ENCODE results near the gene ANKFY1. TPM values are rescaled to one million over a fixed set of nuclear protein-coding genes. Genes with fewer than 3 reads are reported as not detected.

ANKFY1 gene
- 10 to 100 TPM; 53.0 to 69.9 (median 54.7) TPM for total RNA-seq

GRCh38 chr17:4263282-4264215 lies at the start of gene ANKFY1:
Gene ANKFY1, minus strand, starts transcription at chr17:4263979. Its CDS starts 38 bp downstream, at chr17:4263941.
- H3K27me3 ChIP-seq, result no peaks in the 10 kb centered on the region
- WGBS, 2 donors (ENCODE audit: low coverage in 1 of 2), result 0% methylated on average over 59 of the region's 85 CpGs; no CpG with 5 or more reads in 1 of the 2 donors

DNA sequence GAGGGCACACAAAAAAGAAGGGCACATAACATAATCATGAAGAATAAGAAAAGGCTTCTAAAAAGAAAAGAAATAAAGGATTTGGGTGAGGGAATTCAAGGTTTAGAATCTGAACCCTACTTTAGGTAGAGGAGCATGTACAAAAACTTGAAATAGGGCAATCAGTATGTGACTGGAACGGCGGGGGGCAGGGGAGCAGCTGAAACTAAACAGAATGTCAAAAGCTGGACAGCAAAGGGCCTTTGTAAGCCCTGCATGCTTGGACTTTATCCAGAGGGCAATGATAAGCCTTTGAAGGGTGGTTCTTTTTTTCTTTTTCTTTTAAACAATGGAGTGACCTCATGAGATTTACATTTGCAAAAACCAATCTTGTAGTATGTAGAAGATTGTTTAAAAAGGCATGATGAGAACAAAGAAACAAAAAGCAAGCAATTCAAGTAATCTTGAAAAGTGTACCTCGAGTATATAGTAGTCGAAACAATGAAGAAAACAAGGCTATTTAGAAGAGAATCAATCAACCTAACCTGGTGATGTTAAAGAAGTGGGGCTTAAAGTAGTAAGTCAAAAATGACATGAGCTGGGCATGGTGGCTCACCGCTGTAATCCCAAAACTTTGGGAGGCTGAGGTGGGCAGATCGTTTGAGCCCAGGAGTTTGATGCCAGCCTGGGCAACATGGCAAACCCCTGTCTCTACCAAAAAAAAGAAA lies 46.7 kb upstream of the ANKFY1 start:
- no peak overlapping the region for H3K27ac ChIP-seq
- WGBS, 2 donors (ENCODE audit: low coverage in 1 of 2), result 56 to 59% methylated on average over 6 of the region's 6 CpGs
- in situ Hi-C loops (cut with MboI; ENCODE audit: low pct_ligation_motif_present in 1 of 4, low pct_unique_long_range_greater_than_20kb in 1 of 4, low sequenced_read_pairs in 3 of 4) (no loop called here), intact Hi-C loops (cut with DNase I; ENCODE audit: low total_unique reads) (no loop called here)
- no peak overlapping the region for H3K4me3 ChIP-seq
- TF ChIP-seq POLR2AphosphoS5 (IDR thresholded peaks at IDR 0.05) (no peak), POLR2A (IDR thresholded peaks at IDR 0.05) (no peak), EP300 (IDR thresholded peaks at IDR 0.05; ENCODE audit: low read depth) (no peak)
- TF ChIP-seq, protein P1, sequence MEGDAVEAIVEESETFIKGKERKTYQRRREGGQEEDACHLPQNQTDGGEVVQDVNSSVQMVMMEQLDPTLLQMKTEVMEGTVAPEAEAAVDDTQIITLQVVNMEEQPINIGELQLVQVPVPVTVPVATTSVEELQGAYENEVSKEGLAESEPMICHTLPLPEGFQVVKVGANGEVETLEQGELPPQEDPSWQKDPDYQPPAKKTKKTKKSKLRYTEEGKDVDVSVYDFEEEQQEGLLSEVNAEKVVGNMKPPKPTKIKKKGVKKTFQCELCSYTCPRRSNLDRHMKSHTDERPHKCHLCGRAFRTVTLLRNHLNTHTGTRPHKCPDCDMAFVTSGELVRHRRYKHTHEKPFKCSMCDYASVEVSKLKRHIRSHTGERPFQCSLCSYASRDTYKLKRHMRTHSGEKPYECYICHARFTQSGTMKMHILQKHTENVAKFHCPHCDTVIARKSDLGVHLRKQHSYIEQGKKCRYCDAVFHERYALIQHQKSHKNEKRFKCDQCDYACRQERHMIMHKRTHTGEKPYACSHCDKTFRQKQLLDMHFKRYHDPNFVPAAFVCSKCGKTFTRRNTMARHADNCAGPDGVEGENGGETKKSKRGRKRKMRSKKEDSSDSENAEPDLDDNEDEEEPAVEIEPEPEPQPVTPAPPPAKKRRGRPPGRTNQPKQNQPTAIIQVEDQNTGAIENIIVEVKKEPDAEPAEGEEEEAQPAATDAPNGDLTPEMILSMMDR (IDR thresholded peaks at IDR 0.05), result no peak
- peaks cover 0 to 11% (median 0%) of the 10 kb centered on the region in 4 donors for H3K36me3 ChIP-seq
- no peak for DNase-seq
- peaks cover 6 to 47% (median 24%) of the 10 kb centered on the region in 4 donors for H3K4me1 ChIP-seq
- H3K9me3 ChIP-seq, result no peaks in the 10 kb centered on the region
- no peaks in the 10 kb centered on the region for H3K27me3 ChIP-seq

More at GRCh38 chr17:4263282-4264215, at the start of gene ANKFY1:
- peaks cover 0 to 6% (median 0%) of the 10 kb centered on the region in 4 donors for H3K36me3 ChIP-seq
- peaks cover 0 to 8% of the 10 kb centered on the region in 2 donors for H3K9me3 ChIP-seq
- H3K27ac ChIP-seq, result peak within 1 kb of the TSS; percentile 89 to 93 (median 92)
- TF ChIP-seq POLR2AphosphoS5 (IDR thresholded peaks at IDR 0.05), result peak; percentile 78 to 93 (median 85)
- TF ChIP-seq POLR2A (IDR thresholded peaks at IDR 0.05), result peak; percentile 71
- TF ChIP-seq, protein P1 (IDR thresholded peaks at IDR 0.05), result peak in 1 of 5 experiments; percentile 7
- no peak for TF ChIP-seq EP300 (IDR thresholded peaks at IDR 0.05; ENCODE audit: low read depth)
- in situ Hi-C loops (cut with MboI; ENCODE audit: low pct_ligation_motif_present in 1 of 4, low pct_unique_long_range_greater_than_20kb in 1 of 4, low sequenced_read_pairs in 3 of 4) (no loop called here), intact Hi-C loops (cut with DNase I; ENCODE audit: low total_unique reads) (loop anchor here (5.0 kb wide), 1 partner anchor 46 kb away; no protein-coding TSS in a partner anchor)
- peaks cover 17 to 32% (median 23%) of the 10 kb centered on the region in 4 donors for H3K4me1 ChIP-seq
- DNase-seq, result peak; percentile 97
- H3K4me3 ChIP-seq, result peak within 1 kb of the TSS; percentile 89 to 100 (median 94)

DNA sequence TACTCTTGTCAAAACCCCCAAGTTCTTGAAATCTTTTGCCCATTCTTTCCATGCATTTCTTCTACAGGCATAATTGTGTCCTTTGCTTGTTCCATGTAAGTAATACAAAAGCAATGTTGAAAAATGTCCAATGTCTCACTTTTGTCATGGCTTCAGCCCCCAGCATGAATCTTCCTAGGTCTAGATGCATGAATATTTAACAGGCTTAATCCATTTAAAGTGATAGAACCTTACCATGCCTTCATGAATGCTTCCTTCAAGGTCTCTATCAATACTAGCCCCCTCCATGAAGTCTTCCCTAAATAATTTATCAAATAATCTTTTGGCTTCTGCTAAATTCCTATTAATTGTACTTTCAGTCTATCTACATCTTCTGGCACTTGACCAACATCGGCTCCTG lies 46.1 kb upstream of the ANKFY1 start:
- Histone ChIP-seq H3K9me3 (no peaks in the 10 kb centered on the region), H3K36me3 (peaks cover 0 to 11% (median 0%) of the 10 kb centered on the region in 4 donors), H3K4me1 (peaks cover 6 to 47% (median 23%) of the 10 kb centered on the region in 4 donors), H3K27me3 (no peaks in the 10 kb centered on the region), H3K4me3 (no peak overlapping the region), H3K27ac (no peak overlapping the region)
- TF ChIP-seq POLR2A (IDR thresholded peaks at IDR 0.05) (no peak), EP300 (IDR thresholded peaks at IDR 0.05; ENCODE audit: low read depth) (no peak), POLR2AphosphoS5 (IDR thresholded peaks at IDR 0.05) (no peak)
- in situ Hi-C loops (cut with MboI; ENCODE audit: low pct_ligation_motif_present in 1 of 4, low pct_unique_long_range_greater_than_20kb in 1 of 4, low sequenced_read_pairs in 3 of 4) (loop anchor here in 1 of 4 donors (10.0 kb wide), 1 partner anchor 95 kb away; no protein-coding TSS in a partner anchor), intact Hi-C loops (cut with DNase I; ENCODE audit: low total_unique reads) (loop anchor here (10.0 kb wide), 1 partner anchor 95 kb away; no protein-coding TSS in a partner anchor)
- 0 to 26% methylated on average over 1 of the region's 1 CpG for WGBS, 2 donors (ENCODE audit: low coverage in 1 of 2)
- DNase-seq, result no peak

DNA sequence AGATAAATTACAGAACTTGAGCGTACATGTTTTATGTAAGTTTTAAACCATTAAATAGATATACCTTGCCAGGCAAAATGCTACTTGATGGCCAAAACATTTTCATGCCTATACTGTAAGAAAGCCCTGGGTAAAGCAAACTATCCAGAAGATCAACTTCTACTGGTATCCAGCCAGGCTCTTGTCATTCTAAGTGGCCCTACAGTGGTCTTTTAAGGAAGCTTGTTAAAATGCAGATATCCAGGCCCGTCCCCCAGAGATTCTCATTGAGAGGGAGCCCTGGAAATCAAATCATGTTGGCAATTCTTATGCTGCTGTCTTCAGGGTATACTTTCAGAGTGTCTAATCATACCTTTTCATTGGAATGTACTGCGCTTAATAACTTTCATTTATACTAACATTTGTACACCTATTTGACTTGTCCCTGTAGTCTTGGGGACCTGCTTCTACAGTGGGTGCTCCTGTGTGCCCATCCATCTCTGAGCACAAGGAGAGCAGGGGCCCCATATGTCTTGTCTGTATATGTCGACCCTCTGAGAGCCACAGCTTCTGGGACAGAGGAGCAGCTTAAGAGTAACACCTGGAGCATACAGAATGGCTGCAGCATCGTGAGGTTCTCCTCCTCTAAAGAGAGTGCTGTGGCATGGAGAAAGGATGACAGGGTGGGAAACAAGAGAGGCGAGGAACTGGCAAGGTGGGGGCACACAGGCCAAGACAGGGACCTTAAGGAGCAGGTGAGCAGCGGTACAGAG lies 43.6 kb upstream of the ANKFY1 start:
- intact Hi-C loops (cut with DNase I; ENCODE audit: low total_unique reads), result loop anchor here (10.0 kb wide), 1 partner anchor 93 kb away; no protein-coding TSS in a partner anchor
- Histone ChIP-seq H3K4me1 (peaks cover 6 to 28% (median 21%) of the 10 kb centered on the region in 4 donors), H3K9me3 (no peaks in the 10 kb centered on the region), H3K27me3 (no peaks in the 10 kb centered on the region), H3K4me3 (no peak overlapping the region), H3K36me3 (peaks cover 0 to 17% (median 0%) of the 10 kb centered on the region in 4 donors), H3K27ac (no peak overlapping the region)
- DNase-seq, result no peak
- TF ChIP-seq, protein P1 (IDR thresholded peaks at IDR 0.05), result no peak
- TF ChIP-seq POLR2AphosphoS5 (IDR thresholded peaks at IDR 0.05) (no peak), POLR2A (IDR thresholded peaks at IDR 0.05) (no peak), EP300 (IDR thresholded peaks at IDR 0.05; ENCODE audit: low read depth) (no peak)
- in situ Hi-C loops (cut with MboI; ENCODE audit: low pct_ligation_motif_present in 1 of 4, low pct_unique_long_range_greater_than_20kb in 1 of 4, low sequenced_read_pairs in 3 of 4), result loop anchor here in 1 of 4 donors (10.0 kb wide), 1 partner anchor 93 kb away; no protein-coding TSS in a partner anchor
- WGBS, 2 donors (ENCODE audit: low coverage in 1 of 2), result 91 to 100% methylated on average over 4 to 7 of the region's 7 CpGs
